ENCODE results near the gene NCOA3. TPM values are rescaled to one million over a fixed set of nuclear protein-coding genes. Genes with fewer than 3 reads are reported as not detected.

NCOA3 gene
- total RNA-seq, 1 donor from 2014 or later: 187 TPM

- H3K4me3 Mint-ChIP-seq: no peak overlapping the region
- intact Hi-C loops (cut with micrococcal nuclease): loop anchor here (2.0 kb wide), 1 partner anchor 16 kb away; no protein-coding TSS in a partner anchor
Measured at GRCh38 chr20:47544852-47545251, 43.2 kb downstream of the NCOA3 start.

GRCh38 chr20:47545499-47545898 is 43.8 kb downstream of the NCOA3 start:
- H3K4me1 Mint-ChIP-seq: peaks cover 82% of the 10 kb centered on the region

More at GRCh38 chr20:47544852-47545251, 43.2 kb downstream of the NCOA3 start:
- DNase-seq (no peak), ATAC-seq (ENCODE audit: low read depth) (no peak)
- H3K27me3 Mint-ChIP-seq: no peaks in the 10 kb centered on the region
- ChIA-PET CTCF (interaction anchor here (1.0 to 1.4 kb wide), 2 partner anchors 272 to 283 kb away, joined by 3 to 4 read pairs; no protein-coding TSS in a partner anchor), POLR2A (interaction anchor here (0.6 to 1.3 kb wide), 6 partner anchors 36 to 904 kb away, joined by 3 to 9 read pairs (median 5); no protein-coding TSS in a partner anchor)
- H3K27ac Mint-ChIP-seq: no peak overlapping the region
- no peaks in the 10 kb centered on the region for H3K9me3 Mint-ChIP-seq
- peaks cover 82% of the 10 kb centered on the region for H3K4me1 Mint-ChIP-seq
- H3K36me3 Mint-ChIP-seq (ENCODE audit: low read depth): peaks cover 46% of the 10 kb centered on the region
- no peak for TF ChIP-seq CTCF (IDR thresholded peaks at IDR 0.05)

DNA sequence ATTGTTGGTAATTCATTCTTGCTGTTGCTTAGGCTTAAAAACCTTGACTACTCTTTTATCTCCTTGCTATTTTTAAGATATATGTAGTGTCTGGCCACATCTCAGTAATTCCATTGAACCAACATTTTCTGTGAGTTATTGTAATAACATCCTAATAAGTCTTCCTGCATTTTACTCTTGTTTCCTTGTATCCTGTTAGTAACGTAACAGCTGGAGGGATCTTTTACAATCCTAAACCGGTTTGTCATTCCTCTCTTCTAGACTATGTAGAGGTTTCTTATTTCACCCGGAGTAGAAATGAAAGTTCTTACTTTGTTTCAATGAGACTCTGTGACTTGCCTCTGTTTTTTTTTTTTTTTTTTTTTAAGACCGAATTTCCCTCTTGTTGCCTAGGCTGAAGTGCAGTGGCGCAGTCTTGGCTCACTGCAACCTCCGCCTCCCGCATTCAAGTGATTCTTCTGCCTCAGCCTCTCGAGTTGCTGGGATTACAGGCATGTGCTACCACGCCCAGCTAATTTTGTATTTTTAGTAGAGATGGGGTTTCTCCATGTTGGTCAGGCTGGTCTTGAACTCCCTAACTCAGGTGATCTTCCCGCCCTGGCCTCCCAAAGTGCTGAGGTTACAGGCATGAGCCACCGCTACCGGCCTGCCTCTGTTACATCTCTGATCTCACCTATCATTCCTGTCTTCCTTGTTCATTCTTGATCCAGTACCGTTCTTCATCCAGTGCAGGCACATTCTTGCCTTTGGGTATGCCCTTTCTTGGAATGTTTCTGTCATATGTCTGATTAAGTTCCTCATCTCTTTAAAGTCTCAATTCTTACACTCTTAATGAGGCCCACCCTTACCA is 44.7 kb downstream of the NCOA3 start:
- Mint-ChIP-seq H3K27ac (peak overlapping the region; percentile 30), H3K9me3 (no peaks in the 10 kb centered on the region), H3K4me1 (peaks cover 82% of the 10 kb centered on the region), H3K4me3 (no peak overlapping the region), H3K27me3 (no peaks in the 10 kb centered on the region), H3K36me3 (ENCODE audit: low read depth) (peaks cover 52% of the 10 kb centered on the region)
- no peak for DNase-seq
- no peak for TF ChIP-seq CTCF (IDR thresholded peaks at IDR 0.05)
- intact Hi-C loops (cut with micrococcal nuclease): no loop called here
- no peak for ATAC-seq (ENCODE audit: low read depth)
- CTCF ChIA-PET: no interaction called here
- POLR2A ChIA-PET: no interaction called here

More at GRCh38 chr20:47545499-47545898, 43.8 kb downstream of the NCOA3 start:
- ATAC-seq (ENCODE audit: low read depth) (no peak), DNase-seq (no peak)
- Mint-ChIP-seq H3K36me3 (ENCODE audit: low read depth) (peaks cover 45% of the 10 kb centered on the region), H3K9me3 (no peaks in the 10 kb centered on the region), H3K4me3 (peak overlapping the region; percentile 13), H3K27me3 (no peaks in the 10 kb centered on the region), H3K27ac (peak overlapping the region; percentile 72)
- ChIA-PET CTCF (interaction anchor here (1.0 to 1.4 kb wide), 2 partner anchors 273 to 284 kb away, joined by 3 to 4 read pairs; no protein-coding TSS in a partner anchor), POLR2A (interaction anchor here (0.6 to 1.3 kb wide), 3 partner anchors 28 to 134 kb away, joined by 5 to 9 read pairs (median 5); no protein-coding TSS in a partner anchor)
- no peak for TF ChIP-seq CTCF (IDR thresholded peaks at IDR 0.05)
- intact Hi-C loops (cut with micrococcal nuclease): loop anchor here (2.0 kb wide), 1 partner anchor 15 kb away; no protein-coding TSS in a partner anchor

DNA sequence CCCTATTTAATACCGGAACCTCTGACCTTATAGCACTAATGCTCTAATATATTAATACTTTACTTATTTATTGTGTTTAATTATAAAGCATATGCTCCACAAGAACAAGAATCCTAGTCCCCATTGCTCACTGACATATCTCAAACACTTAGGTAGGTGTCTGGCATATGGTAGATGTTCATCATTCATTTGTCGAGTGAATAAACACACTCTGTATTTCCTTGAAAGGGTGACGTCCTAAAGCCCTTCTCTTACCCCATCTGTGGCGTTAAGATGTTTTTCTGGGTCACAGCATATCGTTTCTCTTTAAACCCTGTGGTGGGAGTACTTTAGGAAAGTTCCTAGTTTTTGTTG is 45.3 kb downstream of the NCOA3 start:
- ChIA-PET POLR2A (no interaction called here), CTCF (no interaction called here)
- TF ChIP-seq CTCF (IDR thresholded peaks at IDR 0.05): no peak
- Mint-ChIP-seq H3K36me3 (ENCODE audit: low read depth) (peaks cover 51% of the 10 kb centered on the region), H3K4me3 (no peak overlapping the region), H3K4me1 (peaks cover 80% of the 10 kb centered on the region), H3K9me3 (no peaks in the 10 kb centered on the region), H3K27ac (no peak overlapping the region), H3K27me3 (no peaks in the 10 kb centered on the region)
- DNase-seq: no peak
- intact Hi-C loops (cut with micrococcal nuclease): no loop called here
- no peak for ATAC-seq (ENCODE audit: low read depth)

GRCh38 chr20:47549671-47550070 is 48.0 kb downstream of the NCOA3 start:
- H3K27ac Mint-ChIP-seq: peak overlapping the region; percentile 46
- POLR2A ChIA-PET: interaction anchor here (0.7 kb wide), 2 partner anchors 194 to 1759 kb away, joined by 3 read pairs; no protein-coding TSS in a partner anchor

More at GRCh38 chr20:47549671-47550070, 48.0 kb downstream of the NCOA3 start:
- H3K4me3 Mint-ChIP-seq: no peak overlapping the region
- H3K9me3 Mint-ChIP-seq: no peaks in the 10 kb centered on the region
- intact Hi-C loops (cut with micrococcal nuclease): no loop called here
- no peak for ATAC-seq (ENCODE audit: low read depth)
- DNase-seq: no peak
- H3K27me3 Mint-ChIP-seq: no peaks in the 10 kb centered on the region
- peaks cover 63% of the 10 kb centered on the region for H3K4me1 Mint-ChIP-seq
- peaks cover 49% of the 10 kb centered on the region for H3K36me3 Mint-ChIP-seq (ENCODE audit: low read depth)
- CTCF ChIA-PET: no interaction called here
- TF ChIP-seq CTCF (IDR thresholded peaks at IDR 0.05): no peak

Data from activated B cell treated with CpG ODN at 0.5 μM for 24 hours (primary cell).